Endothelial cell (in vitro differentiated cells): Measurements from ENCODE around the gene RAP1GAP. TPM values are rescaled to one million over a fixed set of nuclear protein-coding genes. Genes with fewer than 3 reads are reported as not detected.

Experiments
- DNase-seq: peaks from one replicate; pipeline ENCODE4 v3.0.0; 2021; ENCODE audit warnings: low spot score
- H3K27ac Mint-ChIP-seq: one replicate; pipeline ENCODE4 v1.8.0; 2021; ENCODE audit warnings: mixed read lengths, inconsistent platforms; ENCODE audit not compliant: unreplicated experiment
- H3K27me3 Mint-ChIP-seq: one replicate; pipeline ENCODE4 v1.8.0; 2021; ENCODE audit warnings: mild to moderate bottlenecking, moderate library complexity, mixed read lengths, inconsistent platforms; ENCODE audit not compliant: unreplicated experiment
- H3K36me3 Mint-ChIP-seq: one replicate; pipeline ENCODE4 v1.8.0; 2021; ENCODE audit warnings: mild to moderate bottlenecking, low read depth, mixed read lengths, inconsistent platforms; ENCODE audit not compliant: unreplicated experiment
- H3K4me1 Mint-ChIP-seq: one replicate; pipeline ENCODE4 v1.8.0; 2021; ENCODE audit warnings: mild to moderate bottlenecking, mixed read lengths, inconsistent platforms; ENCODE audit not compliant: unreplicated experiment
- H3K4me3 Mint-ChIP-seq: one replicate; pipeline ENCODE4 v1.8.0; 2021; ENCODE audit warnings: mild to moderate bottlenecking, mixed read lengths, inconsistent platforms; ENCODE audit not compliant: unreplicated experiment
- H3K9me3 Mint-ChIP-seq: one replicate; pipeline ENCODE4 v1.8.0; 2021; ENCODE audit warnings: mixed read lengths, inconsistent platforms; ENCODE audit not compliant: unreplicated experiment
- CTCF ChIP-seq: fragments of 200-600 bp; sonication (generic); IDR thresholded peaks from one replicate; pipeline ENCODE4 v1.5.0; 2021; ENCODE audit warnings: antibody characterized with exemption; ENCODE audit not compliant: unreplicated experiment
- total RNA-seq: library from RNA; stranded (reverse); fragmentation: NEBNext Ultra II Directional; extraction: Animal tissue kit (Norgen Biotek cat#: 25700); gene quantifications from one replicate; pipeline ENCODE4 v1.2.1, GENCODE V29; 2021; ENCODE audit not compliant: unreplicated experiment

The RAP1GAP gene
- total RNA-seq, 1 donor from 2014 or later = 0.56 TPM

DNA sequence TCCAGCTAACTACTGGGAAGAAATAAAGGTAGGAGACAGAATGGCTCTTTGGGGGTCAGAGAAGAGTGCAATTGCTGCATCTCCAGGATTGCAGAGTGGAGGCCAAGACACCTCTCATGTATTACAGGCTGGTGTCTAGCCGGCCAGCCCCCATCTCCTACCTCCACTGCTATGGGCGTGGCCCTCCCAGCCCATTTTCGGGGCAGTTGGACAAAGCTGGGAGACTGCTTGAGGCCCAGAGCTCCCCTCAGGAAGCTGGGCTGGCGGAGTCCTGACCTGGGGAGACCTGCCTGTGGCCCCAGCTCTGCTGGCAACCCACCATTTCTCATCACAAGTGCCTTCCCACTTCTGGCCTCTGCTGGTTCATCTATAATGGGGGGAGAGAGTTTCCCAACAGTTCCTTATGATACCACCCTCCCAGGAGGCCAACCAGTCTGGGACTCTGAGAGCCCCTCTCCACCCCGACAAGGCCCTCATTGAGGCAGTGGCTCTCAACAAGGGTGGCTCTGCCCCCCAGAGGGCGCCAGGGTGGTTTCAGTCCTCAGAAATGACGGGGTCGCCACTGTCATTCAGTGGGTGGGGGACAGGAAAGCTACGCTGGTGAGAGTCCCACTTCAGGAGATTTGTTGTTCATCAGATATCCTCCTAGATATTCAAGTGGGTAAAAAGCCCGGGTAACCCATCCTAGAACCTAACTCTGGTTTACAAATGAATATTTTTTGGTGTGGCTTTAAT lies 11.5 kb downstream of the RAP1GAP start:
- no peak overlapping the region for H3K4me3 Mint-ChIP-seq
- no peaks in the 10 kb centered on the region for H3K4me1 Mint-ChIP-seq
- peaks cover 16% of the 10 kb centered on the region for H3K27me3 Mint-ChIP-seq
- DNase-seq = no peak
- no peaks in the 10 kb centered on the region for H3K9me3 Mint-ChIP-seq
- no peaks in the 10 kb centered on the region for H3K36me3 Mint-ChIP-seq
- no peak overlapping the region for H3K27ac Mint-ChIP-seq
- no peak for TF ChIP-seq CTCF

DNA sequence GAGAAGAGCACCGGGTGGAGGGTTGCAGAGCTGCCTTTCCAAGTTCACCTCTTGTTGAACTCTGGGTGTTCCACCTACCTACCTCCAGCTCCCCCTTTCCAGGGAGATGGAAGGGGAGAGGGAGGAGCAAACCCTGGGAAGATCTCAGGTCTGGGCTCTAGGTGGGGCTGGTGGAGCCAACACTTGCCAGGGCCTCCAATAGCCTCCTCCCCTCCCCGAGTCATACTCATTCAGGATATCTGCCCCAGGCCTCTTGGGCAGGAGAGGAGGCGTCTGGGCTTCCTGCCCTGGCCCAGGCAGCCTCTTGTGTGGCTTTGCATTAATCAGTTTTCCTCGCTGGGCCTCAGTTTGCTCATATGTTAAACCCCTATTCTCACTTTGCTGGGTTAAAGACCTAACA lies 13.4 kb downstream of the RAP1GAP start:
- peaks cover 14% of the 10 kb centered on the region for H3K27me3 Mint-ChIP-seq
- H3K4me1 Mint-ChIP-seq = peaks cover 3% of the 10 kb centered on the region
- H3K36me3 Mint-ChIP-seq = no peaks in the 10 kb centered on the region
- DNase-seq = no peak
- no peaks in the 10 kb centered on the region for H3K9me3 Mint-ChIP-seq
- H3K4me3 Mint-ChIP-seq = no peak overlapping the region
- no peak overlapping the region for H3K27ac Mint-ChIP-seq
- TF ChIP-seq CTCF = no peak

- Mint-ChIP-seq H3K9me3 (no peaks in the 10 kb centered on the region), H3K27ac (no peak overlapping the region), H3K36me3 (no peaks in the 10 kb centered on the region), H3K27me3 (peaks cover 12% of the 10 kb centered on the region), H3K4me3 (no peak overlapping the region), H3K4me1 (peaks cover 3% of the 10 kb centered on the region)
- no peak for TF ChIP-seq CTCF
- DNase-seq = no peak
Measured at GRCh38 chr1:21655259-21655658, 13.9 kb downstream of the RAP1GAP start.

DNA sequence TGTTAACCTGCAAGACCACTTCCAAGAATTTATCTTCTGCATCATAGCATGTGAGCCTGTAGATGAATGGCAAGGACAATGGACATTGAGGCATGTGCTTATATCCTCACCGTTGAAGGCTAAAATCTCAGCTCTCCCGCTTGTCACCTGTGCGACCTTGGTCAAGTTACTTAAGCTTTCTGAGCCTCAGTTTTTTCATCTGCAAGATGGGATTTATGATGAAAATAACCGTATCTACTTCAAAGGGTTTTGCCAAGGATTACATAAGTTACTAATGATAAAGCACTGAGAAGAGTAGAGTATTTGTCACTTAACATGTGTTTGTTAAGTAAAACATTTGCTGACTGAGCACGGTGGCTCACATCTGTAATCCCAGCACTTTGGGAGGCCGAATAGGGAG lies 14.9 kb downstream of the RAP1GAP start:
- Mint-ChIP-seq H3K36me3 (no peaks in the 10 kb centered on the region), H3K4me1 (peaks cover 3% of the 10 kb centered on the region), H3K9me3 (no peaks in the 10 kb centered on the region), H3K27me3 (peaks cover 13% of the 10 kb centered on the region), H3K27ac (no peak overlapping the region), H3K4me3 (no peak overlapping the region)
- no peak for TF ChIP-seq CTCF
- no peak for DNase-seq

DNA sequence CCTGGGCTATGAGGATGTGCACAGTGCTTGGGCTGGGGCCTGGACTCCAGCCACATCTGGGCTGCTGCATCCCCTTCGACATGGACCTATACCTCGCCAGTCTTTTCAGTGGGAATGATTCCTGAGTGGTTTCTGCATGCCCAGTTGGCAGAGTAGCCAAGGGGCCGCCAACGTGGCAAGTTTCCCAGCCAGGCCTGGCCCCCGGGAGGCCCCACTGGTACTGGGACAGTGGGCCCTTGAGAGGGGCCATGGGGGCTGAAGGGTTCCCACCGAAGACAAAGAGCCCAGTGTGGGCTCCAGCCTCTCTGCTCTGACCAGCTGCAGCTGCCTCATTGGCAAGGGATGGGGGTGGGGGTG lies 15.4 kb downstream of the RAP1GAP start:
- TF ChIP-seq CTCF = no peak
- Mint-ChIP-seq H3K27me3 (peaks cover 14% of the 10 kb centered on the region), H3K4me1 (peaks cover 3% of the 10 kb centered on the region), H3K27ac (no peak overlapping the region), H3K4me3 (no peak overlapping the region), H3K9me3 (no peaks in the 10 kb centered on the region), H3K36me3 (no peaks in the 10 kb centered on the region)
- DNase-seq = no peak
